Transverse colon (tissue), 3 donors: ENCODE data around the gene MEFV.

Experiments used
- POLR2A ChIP-seq: fragments of 450-650 bp; IDR thresholded peaks from one replicate; pipeline ENCODE4 v1.6.1; 2016; ENCODE audit warnings: antibody characterized with exemption, mild to moderate bottlenecking, moderate library complexity
- TF ChIP-seq, protein P1 (sequence below), 5 experiments: fragments of 200-600 bp in 3 of 5; fragments of 450-650 bp in 2 of 5; sonication (generic) in 3 of 5; IDR thresholded peaks; 1 replicate in 2 of 5; 2 replicates in 3 of 5; pipeline ENCODE4 v1.5.1; 2016 to 2017; ENCODE audit warnings: antibody characterized with exemption in 5 of 5, inconsistent platforms in 3 of 5, mild to moderate bottlenecking in 2 of 5, moderate library complexity in 1 of 5

DNA sequence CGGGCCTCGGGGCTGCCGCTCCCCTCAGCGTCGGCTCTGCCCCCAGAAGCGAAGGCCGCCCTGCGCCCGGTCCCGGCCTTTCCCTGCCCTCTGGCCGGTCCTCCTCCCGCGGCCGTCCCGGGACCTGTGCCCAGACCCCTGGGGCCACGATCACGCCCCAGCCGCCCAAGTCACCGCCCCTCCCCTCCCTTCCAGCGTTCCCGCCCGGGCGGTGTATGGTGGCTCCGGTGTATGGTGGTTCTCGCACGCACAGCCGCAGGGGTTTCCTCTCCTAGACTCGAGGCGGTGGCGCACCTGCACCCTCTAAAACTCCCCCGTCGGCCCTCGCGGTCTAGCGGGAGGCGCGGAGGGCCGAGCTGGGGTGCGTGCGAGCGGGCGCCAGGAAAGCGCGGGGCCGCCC lies 38.8 kb upstream of the MEFV start:
- TF ChIP-seq, protein P1, sequence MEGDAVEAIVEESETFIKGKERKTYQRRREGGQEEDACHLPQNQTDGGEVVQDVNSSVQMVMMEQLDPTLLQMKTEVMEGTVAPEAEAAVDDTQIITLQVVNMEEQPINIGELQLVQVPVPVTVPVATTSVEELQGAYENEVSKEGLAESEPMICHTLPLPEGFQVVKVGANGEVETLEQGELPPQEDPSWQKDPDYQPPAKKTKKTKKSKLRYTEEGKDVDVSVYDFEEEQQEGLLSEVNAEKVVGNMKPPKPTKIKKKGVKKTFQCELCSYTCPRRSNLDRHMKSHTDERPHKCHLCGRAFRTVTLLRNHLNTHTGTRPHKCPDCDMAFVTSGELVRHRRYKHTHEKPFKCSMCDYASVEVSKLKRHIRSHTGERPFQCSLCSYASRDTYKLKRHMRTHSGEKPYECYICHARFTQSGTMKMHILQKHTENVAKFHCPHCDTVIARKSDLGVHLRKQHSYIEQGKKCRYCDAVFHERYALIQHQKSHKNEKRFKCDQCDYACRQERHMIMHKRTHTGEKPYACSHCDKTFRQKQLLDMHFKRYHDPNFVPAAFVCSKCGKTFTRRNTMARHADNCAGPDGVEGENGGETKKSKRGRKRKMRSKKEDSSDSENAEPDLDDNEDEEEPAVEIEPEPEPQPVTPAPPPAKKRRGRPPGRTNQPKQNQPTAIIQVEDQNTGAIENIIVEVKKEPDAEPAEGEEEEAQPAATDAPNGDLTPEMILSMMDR (IDR thresholded peaks at IDR 0.05): no peak
- TF ChIP-seq POLR2A: no peak
